Fibroblast of skin of abdomen (primary cell): ENCODE results near the gene LTBP1.
"Not testable (repeated sequence)": the region's sequence is repeated elsewhere in the genome, so short reads cannot be mapped to it uniquely, and the experiment has no call there.

ENCODE experiments used
- DNase-seq: peaks from one replicate; pipeline ENCODE4 v3.0.0-alpha.2; 2013

LTBP1 gene

DNA sequence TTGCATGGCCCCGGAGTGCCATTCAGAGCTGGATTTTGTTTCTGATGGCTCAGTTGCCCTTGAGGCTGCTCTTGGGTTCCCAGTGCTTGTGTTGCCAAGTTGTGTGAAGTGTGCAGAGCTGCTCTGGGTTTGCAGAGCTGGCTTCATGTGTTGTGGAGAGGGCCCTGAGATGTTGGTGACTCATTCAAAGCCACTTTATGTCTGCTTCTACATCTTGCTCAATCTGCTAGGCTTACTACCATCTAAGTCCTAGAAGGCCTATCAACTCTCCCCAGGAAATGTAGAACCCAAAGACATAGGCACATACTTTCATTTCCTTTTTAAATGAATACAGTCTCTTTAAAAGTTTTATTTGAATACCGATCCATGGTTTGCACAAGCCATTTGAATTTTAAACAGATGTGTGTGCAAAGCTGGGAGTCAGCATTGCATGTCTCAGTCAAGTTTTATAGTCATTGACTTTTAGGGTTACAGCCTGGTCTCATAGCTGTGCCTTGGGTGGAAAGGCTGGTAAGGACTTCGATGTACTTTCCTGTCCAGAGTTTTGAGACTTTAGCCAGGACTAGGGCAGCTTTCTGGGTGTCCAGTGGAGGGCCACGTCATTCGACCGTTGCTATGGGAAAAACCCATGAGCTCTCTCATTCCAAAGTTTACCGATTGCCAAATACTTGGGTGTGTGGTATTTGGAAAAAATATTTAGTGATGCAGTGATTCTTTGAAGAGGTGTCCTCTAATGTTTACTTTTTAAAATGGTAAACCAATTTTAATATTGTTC, 105.0 kb downstream of the LTBP1 start:
- DNase-seq = peak; percentile 66

DNA sequence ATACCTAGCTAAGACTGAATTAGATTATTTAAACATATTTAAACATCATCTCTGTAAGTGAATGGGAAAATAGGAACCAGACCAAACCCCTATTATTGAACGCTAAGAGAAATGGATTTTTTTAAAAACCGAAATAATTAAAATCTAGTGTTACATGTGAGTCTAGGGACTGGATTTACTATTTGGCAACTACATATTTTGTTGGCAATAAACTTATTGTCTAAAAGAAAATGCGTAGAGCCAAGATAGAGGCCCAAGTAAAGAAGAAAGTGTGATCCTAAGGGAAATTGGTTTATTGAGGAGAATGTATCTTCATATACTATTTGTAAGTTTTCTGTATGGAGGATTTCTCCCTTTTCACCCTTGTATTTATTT, 105.6 kb downstream of the LTBP1 start:
- no peak for DNase-seq

DNA sequence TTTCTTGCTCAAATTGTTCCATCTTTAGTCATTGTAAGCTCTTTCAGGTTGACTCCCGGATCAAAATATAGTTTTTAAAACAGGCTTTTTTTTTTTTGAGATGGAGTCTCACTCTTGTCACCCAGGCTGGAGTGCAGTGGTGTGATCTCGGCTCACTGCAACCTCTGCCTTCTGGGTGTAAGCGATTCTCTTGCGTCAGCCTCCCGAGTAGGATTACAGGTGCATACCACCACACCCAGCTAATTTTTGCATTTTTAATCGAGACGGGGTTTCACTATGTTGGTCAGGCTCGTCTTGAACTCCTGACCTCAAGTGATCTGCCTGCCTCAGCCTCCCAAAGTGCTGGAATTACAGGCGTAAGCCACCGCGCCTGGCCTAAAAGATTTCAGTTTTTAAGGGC, 106.0 kb downstream of the LTBP1 start:
- not testable (repeated sequence) for DNase-seq

DNA sequence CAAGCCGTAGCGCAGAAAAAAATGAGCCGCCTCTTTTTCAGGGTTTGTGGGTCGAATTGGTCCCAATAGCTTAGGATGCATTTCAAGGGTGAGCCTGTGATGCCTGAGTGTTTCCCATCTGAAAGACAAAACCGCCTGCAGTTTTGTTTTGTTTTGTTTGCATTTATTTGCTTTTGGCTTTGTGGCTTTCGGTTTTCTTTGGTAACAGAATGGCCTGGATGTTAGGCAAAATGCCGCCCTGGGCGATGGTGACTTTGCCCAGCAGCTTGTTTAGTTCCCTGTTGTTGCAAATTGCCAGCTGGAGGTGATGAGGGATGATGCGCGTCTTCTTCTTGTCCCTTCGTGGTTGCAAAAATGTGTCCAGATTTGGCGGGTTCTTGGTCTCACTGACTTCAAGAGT, 109.4 kb downstream of the LTBP1 start:
- DNase-seq = no peak

DNA sequence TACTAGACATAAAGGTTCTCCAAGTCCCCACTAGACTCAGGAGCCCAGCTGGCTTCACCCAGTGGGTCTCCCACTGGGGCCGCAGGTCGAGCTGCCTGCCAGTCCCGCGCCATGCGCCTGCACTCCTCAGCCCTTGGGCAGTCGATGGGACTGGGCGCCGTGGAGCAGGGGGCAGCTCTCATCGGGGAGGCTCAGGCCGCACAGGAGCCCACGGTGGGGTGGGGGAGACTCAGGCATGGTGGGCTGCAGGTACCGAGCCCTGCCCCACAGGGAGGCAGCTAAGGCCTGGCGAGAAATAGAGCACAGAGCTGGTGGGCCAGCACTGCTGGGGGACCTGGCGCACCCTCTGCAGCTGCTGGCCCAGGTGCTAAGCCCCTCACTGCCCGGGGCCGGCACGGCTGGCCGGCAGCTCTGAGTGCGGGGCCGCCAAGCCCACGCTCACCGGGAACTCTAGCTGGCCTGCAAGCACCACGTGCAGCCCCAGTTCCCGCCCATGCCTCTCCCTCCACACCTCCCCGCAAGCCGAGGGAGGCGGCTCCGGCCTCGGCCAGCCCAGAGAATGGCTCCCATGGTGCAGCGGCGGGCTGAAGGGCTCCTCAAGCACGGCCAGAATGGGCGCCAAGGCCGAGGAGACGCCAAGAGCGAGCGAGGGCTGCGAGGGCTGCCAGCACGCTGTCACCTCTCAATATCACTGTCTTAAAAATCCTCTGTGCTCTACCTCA, 110.7 kb downstream of the LTBP1 start:
- not testable (repeated sequence) for DNase-seq

DNA sequence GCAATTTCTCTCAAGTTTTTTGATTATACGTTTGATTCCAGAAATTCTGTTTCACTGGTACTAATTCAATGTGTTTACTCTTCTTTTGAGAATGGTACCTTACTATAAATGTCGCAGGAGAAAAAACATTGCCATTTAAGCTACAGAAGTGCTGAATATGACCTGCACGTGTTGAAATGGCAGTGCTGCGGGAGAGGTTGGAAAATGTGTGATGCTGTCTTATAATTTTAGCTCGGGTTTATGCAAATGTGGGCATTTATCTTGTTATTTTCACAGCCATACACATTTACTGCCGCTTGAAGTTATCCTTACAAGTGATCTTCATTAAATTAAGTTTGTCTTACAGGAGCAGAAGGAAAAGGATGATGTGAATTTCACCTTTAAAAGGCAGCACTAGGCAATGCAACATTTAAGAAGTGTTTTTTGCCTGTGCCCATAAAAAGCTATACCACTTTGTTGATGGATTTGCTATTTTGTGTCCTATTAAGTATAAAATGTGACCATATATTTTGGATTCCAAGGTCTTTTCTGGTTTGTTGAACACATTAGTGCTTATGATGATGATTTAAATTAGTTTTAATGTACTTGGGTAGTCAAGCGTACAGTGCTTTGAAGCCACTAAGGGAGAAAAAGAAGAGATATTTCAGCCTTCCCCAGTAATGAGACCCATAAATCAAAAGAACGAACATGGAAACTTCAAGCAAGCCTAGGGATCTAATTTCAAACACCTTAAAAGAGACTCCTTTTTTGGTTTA, 112.1 kb downstream of the LTBP1 start:
- no peak for DNase-seq

DNA sequence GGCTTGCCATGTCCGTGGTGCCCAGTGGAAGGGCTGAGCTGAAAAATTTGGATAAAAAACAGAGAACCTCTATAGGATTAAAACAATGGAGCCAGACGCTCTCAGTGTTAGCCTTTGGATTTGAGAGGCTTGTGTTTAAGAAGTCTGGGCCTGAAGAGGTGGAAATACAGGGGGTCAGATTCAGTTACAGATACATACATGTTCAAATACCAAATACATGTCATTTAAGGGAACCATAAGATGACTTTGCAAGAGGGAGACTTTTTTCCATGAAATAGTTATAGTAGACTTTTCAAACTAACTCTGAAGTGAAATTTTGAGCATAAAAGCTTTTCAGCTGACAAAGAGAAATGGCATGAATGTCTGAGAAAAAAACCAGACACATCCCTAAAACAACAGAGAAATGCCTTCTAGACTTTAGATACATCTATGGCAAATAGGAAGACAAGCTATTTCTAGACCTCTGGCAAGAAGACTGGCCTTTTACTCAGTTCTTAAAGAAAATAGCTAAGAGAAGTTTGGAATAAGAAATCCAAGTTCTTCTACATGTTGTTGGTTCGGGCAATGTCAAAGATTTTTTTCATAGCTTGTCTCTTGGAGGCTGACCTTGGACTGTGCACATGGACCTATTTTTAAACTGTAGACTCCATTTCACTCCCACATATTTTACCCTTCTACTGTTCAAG, 112.9 kb downstream of the LTBP1 start:
- no peak for DNase-seq

DNA sequence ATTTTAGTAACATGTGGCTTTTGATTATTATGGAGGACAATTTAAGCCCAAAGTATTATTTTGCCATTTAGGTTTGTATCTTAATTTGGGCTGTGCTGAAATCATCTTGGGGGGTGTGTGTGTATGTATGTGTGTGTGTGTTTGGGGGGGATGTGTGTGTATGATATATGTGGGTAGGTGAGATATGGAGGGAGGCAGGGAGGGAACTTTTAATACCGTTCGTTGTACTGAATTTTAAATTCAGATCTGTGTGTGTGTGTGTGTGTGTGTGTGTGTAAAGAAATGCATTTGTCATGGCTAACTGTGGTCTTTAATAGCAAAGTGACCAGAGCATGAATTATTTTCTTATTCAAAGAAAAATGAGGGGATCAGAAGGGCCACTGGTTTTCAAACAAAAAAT, 113.7 kb downstream of the LTBP1 start:
- no peak for DNase-seq

DNA sequence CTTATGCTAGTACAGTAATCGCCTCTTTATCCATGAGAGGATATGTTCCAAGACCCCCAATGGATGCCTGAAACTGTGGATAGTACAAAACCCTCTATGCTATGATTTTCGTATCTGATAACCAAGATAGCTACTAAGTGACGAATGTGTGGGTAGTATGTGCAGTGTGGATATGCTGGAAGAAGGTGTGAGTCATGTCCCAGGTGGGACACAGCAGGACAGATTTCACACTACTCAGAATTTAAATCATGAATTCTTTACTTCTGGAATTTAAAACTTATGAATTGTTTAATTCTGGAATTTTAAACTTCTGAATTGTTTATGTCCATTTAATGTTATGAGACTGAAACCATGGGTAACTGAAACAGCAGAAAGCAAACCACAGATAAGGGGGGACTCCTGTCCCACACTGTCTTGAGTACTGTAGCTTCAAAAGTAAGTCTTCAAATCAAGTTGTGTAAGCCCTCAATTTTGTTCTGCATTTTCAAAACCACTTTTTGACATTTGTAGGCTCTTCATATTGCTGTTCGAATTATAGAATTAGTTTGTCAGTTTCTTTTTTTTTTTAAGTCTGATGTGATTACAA, 116.0 kb downstream of the LTBP1 start:
- peak; percentile 17 for DNase-seq

DNA sequence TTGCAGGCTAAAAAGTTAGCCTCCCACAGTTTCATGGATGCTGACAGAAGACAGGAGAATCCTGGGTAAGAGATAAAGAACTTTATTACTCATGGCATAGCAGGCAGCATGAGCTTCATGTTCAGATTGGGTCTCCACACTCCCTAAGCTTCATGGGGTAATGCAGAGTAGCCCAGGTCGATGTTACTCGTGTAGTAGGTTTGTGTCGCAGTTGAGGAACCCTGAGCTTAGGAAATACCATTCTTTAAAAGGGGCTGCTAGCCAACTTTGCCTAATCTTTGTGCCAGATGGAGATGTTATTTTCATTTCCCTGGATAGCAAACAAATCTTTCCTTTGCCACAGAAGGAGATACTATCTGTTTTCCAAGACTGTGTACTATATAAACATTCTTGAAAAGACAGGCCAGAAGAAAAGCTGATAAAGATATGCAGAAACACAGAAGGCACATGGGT, 117.6 kb downstream of the LTBP1 start:
- DNase-seq = no peak

DNA sequence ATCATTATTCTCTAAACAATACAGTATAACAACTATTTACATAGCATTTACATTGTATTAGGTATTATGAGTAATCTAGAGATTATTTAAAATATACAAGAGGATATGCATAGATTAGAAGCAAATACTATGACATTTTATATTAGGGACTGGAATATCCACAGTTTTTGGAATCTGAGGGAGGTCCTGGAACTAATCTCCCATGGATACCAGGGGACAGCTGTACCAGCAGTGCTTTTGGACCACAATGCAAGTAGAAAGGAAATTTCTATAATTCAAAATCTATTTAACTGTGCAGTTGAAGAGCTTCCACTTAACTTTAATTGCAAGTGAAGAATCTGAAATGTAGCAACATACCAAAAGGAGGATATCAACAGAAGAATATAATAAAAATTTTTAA, 120.8 kb downstream of the LTBP1 start:
- no peak for DNase-seq

DNA sequence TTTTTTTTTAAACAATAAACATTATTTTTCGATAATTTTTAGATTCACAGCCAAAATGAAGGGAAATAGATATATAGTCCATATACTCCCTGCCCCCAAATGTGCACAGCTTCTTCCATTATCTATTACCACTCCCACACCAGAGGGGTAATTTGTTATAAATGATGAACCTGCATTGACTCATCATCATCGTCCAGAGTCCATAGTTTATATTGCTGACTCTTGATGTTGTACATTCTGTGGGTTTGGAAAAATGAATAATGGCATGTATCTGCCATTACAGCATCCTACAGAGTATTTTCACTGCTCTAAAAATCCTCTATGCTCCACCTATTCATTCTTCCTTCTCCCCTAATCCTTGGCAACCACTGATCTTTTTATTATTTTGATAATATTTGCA, 121.5 kb downstream of the LTBP1 start:
- peak; percentile 86 for DNase-seq

DNA sequence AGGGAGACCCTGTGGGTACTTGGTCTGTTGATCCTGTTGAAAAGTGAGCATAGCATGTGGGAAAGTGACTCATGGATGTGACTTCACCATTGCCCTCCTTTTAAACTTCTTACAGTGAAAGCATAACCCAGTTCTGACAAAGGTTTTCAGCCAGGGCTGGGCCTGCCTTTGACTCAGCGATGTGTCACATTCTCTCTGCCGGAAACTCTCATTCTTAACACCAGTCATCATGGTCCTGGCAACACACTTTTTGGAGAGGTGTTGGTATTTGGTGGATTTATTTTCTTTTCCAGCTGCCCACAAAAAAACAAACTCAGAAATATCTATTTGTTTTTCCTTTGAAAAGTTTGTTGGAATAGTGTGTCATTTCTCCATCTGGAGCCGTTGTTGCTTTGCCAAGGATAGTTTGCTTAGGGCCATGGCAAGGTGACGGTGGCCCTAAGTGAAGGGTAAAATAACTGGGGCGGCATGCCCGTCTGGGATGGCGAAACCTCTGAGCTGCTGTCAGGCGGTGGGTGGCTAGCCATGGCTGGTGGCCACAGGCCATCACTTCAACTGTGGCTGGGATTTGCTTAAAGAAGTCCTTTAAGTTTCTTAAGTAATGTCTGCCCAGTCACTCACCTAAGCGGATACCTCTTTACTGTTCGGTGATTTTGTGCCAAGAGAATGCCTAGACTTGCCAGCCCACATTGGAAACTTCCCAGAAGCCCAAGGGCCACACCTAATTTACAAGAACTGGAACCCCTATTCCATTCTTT, 123.3 kb downstream of the LTBP1 start:
- DNase-seq = peak; percentile 98

DNA sequence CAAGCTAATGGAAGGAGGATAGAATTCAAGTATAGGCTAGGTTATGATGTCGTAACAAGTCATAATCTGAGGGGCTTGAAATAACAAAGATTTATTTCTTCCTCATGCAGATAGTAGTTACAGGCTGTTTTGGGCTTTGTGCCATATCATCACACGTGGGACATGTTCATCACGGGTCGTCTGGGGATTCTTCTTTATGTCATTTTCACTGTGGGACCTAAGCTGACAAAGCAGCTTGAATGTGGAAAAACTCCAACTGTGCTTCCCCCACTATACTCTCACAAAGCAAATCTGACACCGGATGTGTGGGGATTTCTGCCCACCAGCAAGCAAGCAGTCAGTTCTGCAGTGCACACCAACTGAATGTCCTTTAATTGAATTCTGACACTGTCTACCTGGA, 124.8 kb downstream of the LTBP1 start:
- no peak for DNase-seq

DNA sequence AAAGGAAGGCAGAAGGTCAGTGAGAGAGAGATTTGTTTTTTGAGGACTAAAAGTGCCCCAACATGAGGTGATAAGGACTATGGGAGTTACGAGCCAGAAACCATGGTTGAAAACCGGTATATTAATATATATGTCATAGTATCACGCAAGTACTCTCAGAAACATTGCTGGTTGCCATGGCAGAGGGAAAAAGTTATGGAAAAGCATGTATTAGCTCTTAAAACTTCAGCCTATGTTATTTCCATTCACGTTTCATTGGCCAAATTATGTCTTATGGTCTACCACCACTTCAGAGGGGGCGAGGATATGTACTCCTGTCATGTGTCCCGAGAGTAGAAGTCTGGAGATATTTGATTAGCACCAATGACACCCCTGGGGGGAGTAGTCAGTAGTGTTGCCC, 125.9 kb downstream of the LTBP1 start:
- DNase-seq = no peak

DNA sequence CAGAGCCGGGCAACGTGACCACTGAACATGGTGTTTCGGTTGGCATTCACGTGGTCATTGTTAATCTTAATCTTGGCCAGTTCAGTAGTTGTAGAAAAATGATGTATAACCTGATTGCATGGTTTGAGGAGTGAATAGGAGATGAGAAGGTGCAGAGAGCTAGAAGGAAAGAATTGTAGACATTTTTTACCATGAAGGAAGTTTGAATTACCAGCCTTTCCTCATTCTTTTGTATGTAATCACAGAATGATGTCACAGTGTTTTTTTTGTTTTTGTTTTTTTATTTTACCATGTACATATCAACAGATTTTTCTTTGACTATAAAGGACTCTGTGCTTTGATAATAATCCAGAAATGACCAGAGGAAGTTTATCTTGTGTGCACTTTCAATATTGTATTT, 126.3 kb downstream of the LTBP1 start:
- DNase-seq = no peak

DNA sequence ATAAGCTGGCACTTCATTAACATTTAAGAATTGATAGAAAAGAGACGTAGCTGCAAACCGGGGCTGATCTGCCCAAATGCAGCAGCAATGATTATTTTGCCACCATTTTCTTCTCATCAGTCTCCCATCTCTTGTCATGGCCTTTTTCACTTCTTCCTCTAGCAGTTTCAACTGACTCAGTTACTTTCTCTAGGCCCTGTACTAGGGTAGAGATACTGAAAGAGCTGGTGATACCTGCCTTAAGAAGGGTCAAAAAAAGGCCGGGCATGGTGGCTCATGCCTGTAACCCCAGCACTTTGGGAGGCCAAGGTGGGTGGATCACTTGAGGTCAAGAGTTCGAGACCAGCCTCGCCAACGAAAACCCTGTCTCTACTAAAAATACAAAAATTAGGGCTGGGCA, 127.4 kb downstream of the LTBP1 start:
- DNase-seq = no peak

DNA sequence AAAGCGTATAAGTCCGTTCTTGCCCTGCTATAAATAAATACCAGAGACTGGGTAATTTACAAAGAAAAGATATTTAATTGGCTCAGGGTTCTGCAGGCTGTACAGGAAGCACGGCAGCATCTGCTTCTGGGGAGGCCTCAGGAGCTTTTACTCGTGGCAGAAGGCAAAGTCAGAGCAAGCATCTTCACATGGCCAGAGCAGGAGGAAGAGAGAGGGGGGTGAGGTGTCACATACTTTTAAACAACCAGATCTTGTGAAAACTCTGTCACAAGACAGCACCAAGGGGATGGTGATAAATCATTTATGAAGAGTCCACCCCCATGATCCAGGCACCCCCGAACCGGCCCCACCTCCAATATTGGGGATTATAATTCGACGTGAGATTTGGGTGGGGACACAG, 130.6 kb downstream of the LTBP1 start:
- DNase-seq = no peak

DNA sequence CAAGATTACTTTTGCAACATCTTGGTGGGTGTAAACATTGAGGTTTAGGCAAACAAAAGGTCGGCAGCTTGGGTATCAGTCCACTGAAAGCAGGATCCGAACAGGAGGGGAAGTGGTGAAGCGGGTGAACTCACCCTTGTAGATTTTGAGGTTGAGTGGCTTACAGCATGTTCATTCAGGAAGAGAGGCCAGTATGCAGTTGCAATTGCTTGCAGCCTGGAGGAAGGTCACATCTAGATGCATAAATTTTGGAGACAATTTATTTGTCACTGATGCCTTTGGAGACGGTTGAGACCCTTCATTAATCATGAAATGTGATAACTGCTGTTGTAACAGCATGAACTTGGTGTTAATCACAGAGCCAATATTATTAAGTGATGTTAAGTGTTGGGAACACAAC, 131.1 kb downstream of the LTBP1 start:
- no peak for DNase-seq

DNA sequence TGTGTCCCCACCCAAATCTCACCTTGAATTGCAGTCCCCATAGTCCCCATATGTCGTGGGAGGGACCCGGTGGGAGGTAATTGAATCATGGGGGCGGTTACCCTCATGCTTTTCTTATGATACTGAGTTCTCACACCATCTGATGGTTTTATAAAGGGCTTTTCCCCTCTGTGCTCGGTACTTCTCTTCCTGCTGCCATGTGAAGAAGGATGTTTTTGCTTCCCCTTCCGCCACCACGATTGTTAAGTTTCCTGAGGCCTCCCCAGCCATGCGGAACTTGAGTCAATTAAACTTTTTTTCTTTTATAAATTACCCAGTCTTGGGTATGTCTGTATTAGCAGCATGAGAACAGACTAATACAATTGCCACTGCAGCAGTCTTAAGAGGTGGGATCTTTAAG, 134.9 kb downstream of the LTBP1 start:
- DNase-seq = no peak

DNA sequence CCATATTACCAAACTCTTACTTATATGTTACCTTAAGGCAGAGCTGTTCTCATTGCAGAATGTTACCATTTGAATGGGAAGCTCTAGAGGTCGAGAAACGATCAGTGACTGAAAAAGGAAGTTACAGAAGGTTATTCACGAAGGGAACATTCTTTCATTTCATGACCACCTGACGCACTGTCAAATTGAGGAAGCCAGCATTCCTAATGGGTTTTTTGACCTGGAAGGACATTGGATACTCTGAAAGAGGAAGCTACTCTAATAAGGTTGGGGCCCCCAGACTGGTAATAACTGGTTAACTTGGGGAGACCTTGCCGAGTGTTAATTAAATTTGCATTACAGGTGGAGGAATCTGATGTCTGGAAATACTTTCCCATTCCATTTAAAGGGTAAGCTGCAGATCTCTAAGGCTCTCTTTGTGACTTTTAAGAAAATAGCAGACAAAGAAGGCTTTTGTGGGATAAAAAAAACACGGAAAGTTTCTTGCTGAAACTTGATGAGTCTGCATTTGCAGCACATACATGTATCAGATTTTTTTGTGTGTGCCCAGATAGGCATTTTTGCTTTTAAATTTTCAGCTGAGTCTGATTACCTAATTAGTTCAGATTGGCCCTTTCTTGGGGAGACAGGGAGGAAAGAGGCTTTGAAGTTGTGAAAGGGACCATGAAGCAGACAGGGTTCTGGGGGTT, 137.1 kb downstream of the LTBP1 start:
- no peak for DNase-seq
